HG03457 (cell line): ENCODE measurements around the gene PSMD13.

Experiments used
- ATAC-seq: cut with Tn5 transposase; IDR thresholded peaks from one replicate; pipeline ENCODE4 v1.9.1; 2021; ENCODE audit warnings: moderate number of reproducible peaks; ENCODE audit not compliant: unreplicated experiment

PSMD13 gene

DNA sequence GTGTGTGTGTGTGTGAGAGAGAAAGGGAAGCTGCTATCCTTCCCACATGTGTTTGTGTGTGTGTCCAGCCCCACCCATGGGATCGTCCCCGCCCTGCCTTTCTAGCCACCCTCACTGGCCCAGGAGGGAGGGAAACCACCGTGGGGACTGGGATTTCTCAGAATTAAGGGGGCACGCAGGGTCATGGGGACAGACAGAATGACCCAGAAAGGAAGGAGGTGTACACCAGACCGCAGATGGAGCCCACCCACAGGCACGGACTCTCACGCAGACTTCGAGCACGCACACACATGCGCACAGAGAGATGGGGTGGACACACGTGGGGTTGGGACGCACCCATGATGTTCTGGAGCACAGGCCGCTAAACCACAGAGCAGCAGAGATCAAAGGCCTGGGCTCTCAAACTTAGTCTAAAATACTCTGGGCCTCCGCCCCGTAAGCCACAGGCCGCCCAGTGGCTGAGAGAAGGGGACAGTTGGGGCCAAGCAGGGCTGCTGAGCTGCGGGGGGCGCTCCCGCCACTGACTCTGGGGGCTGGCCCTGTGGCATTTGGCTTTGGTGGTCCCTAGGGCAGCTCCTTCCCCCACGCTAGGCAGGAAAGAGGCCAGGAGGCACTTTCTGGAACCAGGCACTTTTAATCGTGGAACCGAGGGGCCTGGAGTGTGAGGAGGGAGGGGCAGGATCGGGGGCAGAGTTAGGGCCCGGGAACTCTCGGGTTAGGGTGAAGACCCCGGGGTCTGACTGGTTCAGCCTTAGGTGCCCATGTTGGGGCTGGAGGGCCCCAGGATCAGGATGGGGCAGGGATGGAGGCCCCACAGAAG, 61.0 kb downstream of the PSMD13 start:
- ATAC-seq: no peak

DNA sequence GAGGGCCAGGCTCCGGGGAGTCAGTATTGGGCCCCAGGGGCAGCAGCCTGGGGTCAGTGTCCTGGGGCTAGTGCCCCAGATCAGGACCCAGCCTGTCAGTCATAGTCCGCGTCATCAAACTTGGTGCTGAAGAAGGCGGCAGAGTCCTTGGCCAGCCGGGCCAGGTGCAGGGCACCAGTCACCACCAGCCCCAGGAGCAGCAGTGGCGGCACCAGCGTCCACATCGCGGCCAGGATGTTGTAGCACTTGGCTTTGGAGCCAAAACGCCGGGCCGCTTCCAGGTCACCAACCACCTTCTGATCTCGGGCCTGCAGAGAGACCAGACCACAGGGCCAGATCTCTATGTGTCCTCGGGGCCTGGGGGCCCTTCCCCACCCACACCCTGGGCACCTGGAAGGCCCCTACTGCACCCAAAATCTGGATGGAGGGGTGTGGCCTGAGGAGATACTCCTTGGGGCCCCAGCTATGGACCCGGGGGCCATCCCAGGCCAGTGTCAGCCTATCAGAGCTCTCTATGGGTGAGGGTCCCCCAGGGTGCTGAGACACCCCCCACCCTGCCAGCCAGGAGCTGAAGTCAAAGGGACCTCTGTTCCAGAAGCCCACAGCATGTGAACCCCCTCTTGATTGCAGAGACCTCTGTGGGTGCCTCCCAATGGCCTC, 61.8 kb downstream of the PSMD13 start:
- no peak for ATAC-seq

DNA sequence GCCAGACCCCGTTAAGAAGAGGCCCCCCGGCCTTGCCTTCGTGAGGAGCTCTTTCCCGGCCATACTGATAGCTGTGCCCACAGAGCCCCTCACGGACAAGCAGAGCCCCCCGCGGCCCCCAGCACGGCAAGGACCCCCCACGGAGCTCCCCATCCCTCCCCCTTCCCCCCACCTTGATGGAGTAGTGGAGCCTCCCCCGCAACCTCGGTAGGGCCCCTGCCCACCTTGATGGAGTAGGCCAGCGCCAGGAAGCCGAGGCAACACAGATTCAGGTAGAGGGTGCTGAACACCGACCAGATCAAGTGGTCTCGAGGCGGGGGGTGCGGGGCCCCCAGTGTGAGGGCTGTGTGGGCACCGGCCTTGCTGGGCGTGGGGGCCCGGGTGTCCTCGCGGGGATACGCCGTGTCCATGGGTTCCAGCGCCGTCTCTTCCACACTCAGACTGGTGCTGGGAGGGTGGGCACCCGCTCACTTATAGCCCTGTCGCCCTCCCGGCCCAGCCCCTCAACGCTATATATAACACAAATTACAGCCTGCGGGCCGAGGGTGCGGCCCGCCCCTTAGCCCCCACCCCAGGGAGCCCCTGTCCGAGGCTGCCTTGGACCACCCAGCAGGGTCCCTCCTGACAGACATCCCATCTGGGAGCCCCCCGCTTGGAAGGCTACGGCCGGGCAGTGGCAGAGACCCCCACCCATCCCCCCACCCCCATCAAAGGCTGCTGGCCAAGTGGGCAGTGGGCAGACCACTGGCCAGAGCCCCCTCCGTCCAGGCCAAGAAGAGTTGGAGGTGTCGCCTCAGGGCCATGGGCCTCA, 62.5 kb downstream of the PSMD13 start, which contains the start of gene IFITM5:
TSS of gene IFITM5 (minus strand) at position 446 of the 811 bp plus-strand sequence. CDS start at position 410, 36 bp downstream.
- no peak for ATAC-seq

DNA sequence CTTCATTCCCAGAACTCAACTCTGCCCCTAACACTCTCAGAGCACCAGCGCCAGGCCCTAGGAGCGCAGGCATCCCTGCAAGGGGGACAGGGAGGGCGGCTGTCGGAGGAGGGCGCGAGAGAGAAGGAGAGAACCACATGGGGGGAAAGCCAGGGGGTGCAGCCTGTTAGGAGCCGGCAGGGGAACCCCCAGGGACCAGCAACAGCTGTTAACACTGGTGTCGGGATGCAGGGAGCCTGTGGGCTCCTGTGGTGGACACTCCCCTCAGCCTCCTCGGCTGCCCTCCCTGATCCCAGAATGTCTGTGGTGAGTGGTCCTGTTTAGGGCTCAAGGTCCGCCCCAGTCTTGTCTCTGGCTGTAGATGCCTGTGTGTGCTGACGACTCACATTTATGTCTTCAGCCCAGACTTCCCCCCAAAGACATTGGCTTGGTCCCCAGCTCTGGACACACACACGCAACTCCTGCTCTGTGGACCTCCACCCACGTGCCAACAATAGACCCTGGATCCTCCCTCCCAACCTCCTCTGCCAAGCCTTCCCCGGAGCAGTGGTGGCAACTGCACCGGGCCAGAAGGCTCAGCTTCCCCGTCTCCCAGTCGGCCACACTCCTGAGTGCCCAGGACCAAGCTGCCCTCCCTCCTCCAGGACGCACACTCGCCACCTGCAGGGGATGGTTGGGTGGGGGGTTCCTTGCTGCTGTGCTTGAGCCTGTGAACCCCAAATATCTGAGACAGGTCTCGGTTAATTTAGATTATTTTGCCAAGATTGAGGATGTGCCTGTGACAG, 63.4 kb downstream of the PSMD13 start:
- no peak for ATAC-seq
